GM18873 (cell line): ENCODE measurements around the gene CHCHD6.

ENCODE experiments used
- ATAC-seq: cut with Tn5 transposase; IDR thresholded peaks from one replicate; pipeline ENCODE4 v1.9.1; 2021; ENCODE audit warnings: mild to moderate bottlenecking, moderate library complexity, moderate number of reproducible peaks; ENCODE audit not compliant: unreplicated experiment, low FRiP score

The CHCHD6 gene

GRCh38 chr3:126998320-126998719 is 294.3 kb downstream of the CHCHD6 start:
- no peak for ATAC-seq

DNA sequence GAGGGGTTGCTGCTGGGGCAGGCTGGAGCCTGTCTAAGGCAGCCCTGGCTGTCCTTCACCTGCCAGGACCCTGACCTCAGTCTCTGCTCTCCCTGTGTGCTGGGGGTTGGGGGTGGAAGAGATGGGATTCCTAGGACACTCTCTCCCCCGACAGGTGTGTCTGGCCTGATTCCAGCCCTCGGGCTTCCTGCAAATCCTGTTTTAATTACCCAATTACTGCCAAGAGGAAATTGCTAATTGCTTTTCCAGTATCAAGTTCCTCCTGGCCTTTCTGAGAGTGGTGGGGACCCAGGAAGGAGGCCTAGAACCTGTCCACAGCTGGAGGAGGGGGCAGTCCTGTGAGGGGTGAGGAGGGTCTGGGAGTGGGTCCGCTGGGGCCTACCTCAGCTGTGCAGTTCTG is 294.7 kb downstream of the CHCHD6 start:
- ATAC-seq, result no peak

DNA sequence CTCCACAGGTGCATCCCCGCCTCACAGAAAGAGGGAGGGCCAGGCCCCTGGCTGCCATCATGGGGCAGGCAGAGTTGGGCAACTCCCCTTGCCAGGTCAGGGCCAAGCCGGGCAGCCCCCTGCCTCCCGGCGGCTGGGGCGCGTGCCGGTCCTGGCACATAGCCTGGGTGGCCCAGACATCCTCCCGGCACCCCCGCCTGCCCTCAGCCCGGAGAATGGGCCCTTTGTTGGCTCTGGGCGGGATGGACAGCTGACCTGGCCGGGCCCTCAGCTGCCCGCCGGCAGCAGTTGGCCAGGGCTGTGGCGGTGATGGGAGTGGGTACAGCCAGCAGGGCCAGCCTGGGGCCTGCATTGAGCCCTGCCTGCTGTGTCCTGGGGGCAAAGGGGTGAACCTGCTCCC is 295.3 kb downstream of the CHCHD6 start:
- ATAC-seq, result no peak

- ATAC-seq, result no peak
Observed at GRCh38 chr3:127000119-127000518, 296.1 kb downstream of the CHCHD6 start.

GRCh38 chr3:127000761-127001160 is 296.7 kb downstream of the CHCHD6 start:
- no peak for ATAC-seq

- ATAC-seq, result no peak
Observed at GRCh38 chr3:127001486-127002194, 297.6 kb downstream of the CHCHD6 start.

GRCh38 chr3:127002195-127003174 is 298.4 kb downstream of the CHCHD6 start:
- ATAC-seq, result no peak

DNA sequence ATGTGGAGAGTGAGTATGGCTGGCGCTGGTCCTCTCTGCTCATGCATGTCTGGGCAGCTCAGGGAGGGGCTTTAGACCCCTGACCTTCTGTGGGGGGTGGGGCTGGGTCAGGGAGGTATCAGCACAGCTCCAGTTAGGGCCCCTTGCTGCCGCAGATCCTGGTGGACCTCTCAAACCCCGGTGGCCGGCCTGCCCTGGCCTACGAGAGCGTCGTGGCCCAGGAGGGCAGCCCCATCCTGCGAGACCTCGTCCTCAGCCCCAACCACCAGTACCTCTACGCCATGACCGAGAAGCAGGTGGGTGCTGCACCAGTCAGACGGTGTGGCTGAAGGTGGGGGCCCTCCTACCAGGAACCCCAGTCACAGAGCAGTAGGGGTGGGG is 299.1 kb downstream of the CHCHD6 start:
- no peak for ATAC-seq

DNA sequence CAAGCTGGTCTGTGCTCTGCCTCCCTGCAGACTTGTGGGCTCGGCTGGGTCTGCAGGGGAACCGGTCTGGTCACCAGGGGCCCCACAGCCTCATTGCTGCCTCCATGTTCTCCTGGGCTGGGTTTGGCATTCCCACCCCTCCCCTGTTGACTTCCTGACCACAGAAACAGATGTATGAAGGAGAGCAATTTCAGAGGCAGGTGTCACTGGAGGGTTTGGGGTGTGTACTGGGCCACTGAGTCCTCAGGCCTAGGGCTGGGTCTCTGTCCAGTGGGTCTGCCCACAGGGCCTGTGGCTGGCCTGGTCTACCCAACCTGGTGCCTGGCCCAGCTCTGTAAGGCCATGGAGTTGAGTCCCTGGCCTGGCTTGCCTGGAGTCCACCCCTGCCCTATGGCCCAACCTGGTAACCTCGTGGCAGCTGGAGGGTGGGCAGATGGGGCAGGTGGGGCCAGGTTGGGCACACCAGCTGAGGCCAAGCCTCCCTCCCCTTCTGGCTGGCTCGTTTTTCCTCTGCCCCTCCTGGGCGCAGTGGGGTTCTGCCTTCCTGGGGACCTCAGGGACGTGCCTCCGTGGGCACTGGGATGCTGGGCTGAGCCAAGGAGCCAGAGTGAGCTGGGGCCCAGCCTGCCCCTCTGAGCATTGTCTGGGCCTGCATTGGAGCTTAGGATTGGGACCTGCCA is 299.7 kb downstream of the CHCHD6 start:
- no peak for ATAC-seq

DNA sequence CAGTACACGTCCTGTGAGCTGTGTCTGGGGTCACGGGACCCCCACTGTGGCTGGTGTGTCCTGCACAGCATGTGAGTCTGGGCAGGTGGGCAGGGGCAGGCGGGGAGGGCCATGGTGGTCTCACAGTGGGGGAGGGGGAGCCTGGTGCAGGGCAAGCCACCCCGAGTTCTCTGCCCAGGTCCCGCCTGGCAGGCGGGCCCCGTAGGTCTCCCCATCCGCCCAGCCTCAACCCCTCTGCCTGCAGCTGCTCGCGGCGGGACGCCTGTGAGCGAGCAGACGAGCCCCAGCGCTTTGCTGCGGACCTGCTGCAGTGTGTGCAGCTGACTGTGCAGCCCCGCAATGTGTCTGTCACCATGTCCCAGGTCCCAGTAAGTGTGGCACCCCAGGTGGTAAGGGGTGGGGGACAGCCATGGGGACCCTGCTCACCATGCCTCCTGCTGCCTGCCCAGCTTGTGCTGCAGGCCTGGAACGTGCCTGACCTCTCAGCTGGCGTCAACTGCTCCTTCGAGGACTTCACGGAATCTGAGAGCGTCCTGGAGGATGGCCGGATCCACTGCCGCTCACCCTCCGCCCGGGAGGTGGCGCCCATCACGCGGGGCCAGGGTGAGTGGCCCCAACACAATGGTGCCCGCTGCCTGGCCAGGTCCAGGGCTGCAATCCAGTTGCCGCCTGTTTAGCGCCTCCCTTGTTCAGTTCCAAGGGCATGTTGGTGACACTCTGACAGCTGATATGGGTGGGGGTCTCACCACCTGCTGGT is 300.8 kb downstream of the CHCHD6 start:
- ATAC-seq, result no peak

DNA sequence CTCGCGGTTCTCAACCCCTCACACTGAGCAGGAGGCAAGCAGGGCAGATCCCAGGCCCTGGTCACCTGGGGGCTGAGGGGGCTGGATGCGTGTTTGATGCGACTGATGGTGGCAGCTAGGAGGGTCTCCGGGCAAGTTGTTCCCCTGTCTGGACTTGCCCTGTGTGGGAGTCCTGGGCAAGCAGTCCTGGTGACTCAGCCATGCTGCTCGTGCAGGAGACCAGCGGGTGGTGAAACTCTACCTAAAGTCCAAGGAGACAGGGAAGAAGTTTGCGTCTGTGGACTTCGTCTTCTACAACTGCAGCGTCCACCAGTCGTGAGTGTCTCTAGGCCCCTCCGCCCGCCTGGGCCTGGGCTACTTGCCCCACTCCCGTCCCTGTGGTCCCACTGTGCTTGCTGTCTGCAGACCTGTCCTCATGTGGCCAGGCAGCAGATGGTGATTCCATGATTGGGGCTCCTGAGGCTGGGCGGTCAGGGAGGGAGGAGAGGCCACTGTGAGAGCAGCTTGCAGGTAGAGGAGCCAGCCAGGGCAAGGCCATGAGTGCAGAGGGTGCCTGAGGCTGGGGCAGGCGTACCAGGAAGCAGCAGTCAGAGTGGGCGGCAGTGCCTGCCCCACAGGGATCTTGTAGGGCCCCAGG is 301.9 kb downstream of the CHCHD6 start:
- no peak for ATAC-seq

- ATAC-seq, result no peak
Observed at GRCh38 chr3:127006781-127007436, 302.9 kb downstream of the CHCHD6 start.

- no peak for ATAC-seq
Observed at GRCh38 chr3:127008236-127008635, 304.2 kb downstream of the CHCHD6 start.

GRCh38 chr3:127009531-127009930 is 305.5 kb downstream of the CHCHD6 start:
- no peak for ATAC-seq
